Hepatocyte (in vitro differentiated cells): Measurements from ENCODE around the gene AANAT. TPM values are rescaled to one million over a fixed set of nuclear protein-coding genes. Genes with fewer than 3 reads are reported as not detected.
A peak's percentile ranks its signal among the peaks of the same experiment; 100 is the strongest.

Experiments used
- DNase-seq: peaks from one replicate; pipeline ENCODE4 v3.0.0-alpha.2; 2016; ENCODE audit warnings: low spot score
- H2AFZ ChIP-seq: fragments of 200-600 bp; sonication (generic); 2 replicates; pipeline ENCODE4 v1.6.0; 2016; ENCODE audit warnings: antibody characterized with exemption, mild to moderate bottlenecking
- H3K27ac ChIP-seq: fragments of 200-600 bp; sonication (generic); 2 replicates; pipeline ENCODE4 v1.5.1; 2016; ENCODE audit warnings: mild to moderate bottlenecking
- H3K27me3 ChIP-seq: fragments of 200-600 bp; sonication (generic); 2 replicates; pipeline ENCODE4 v1.6.1; 2016
- H3K36me3 ChIP-seq: fragments of 200-600 bp; sonication (generic); replicated peaks from 2 replicates; pipeline ENCODE4 v1.5.1; 2016; ENCODE audit warnings: low read depth; ENCODE audit not compliant: insufficient read depth
- H3K4me1 ChIP-seq: fragments of 200-600 bp; sonication (generic); 2 replicates; pipeline ENCODE4 v1.5.1; 2016; ENCODE audit warnings: mild to moderate bottlenecking, moderate library complexity; ENCODE audit not compliant: insufficient read depth
- H3K4me2 ChIP-seq: fragments of 200-600 bp; sonication (generic); 2 replicates; pipeline ENCODE4 v1.6.0; 2016
- H3K4me3 ChIP-seq: fragments of 200-600 bp; sonication (generic); 2 replicates; pipeline ENCODE4 v1.5.1; 2016; ENCODE audit warnings: mild to moderate bottlenecking
- H3K79me2 ChIP-seq: fragments of 200-600 bp; sonication (generic); 2 replicates; pipeline ENCODE4 v1.6.0; 2017; ENCODE audit warnings: mild to moderate bottlenecking
- H3K9me2 ChIP-seq: fragments of 200-600 bp; sonication (generic); replicated peaks from 2 replicates; pipeline ENCODE4 v1.6.0; 2017; ENCODE audit warnings: mild to moderate bottlenecking; ENCODE audit not compliant: insufficient read depth
- H3K9me3 ChIP-seq: fragments of 200-600 bp; sonication (generic); 2 replicates; pipeline ENCODE4 v1.5.1; 2016; ENCODE audit warnings: low read depth, mild to moderate bottlenecking
- H4K20me1 ChIP-seq: fragments of 200-600 bp; sonication (generic); 2 replicates; pipeline ENCODE4 v1.6.0; 2016; ENCODE audit warnings: mild to moderate bottlenecking; ENCODE audit not compliant: insufficient read depth, poor library complexity, severe bottlenecking
- EZH2 ChIP-seq: fragments of 200-600 bp; sonication (generic); IDR thresholded peaks from 2 replicates; pipeline ENCODE4 v1.6.1; 2016; ENCODE audit warnings: antibody characterized with exemption, mild to moderate bottlenecking, borderline replicate concordance
- EZH2phosphoT487 ChIP-seq: fragments of 200-600 bp; sonication (generic); IDR thresholded peaks from one replicate; pipeline ENCODE4 v1.6.1; 2018; ENCODE audit warnings: antibody characterized with exemption, mild to moderate bottlenecking, low read depth, moderate library complexity; ENCODE audit not compliant: unreplicated experiment, severe bottlenecking
- WGBS: methylation state at CpG from one replicate; pipeline ENCODE4 v1.1.6; 2016; ENCODE audit warnings: low lambda C conversion rate; ENCODE audit errors: missing lambda C conversion rate; 5-methylcytosine and 5-hydroxymethylcytosine counted together
- polyA plus RNA-seq: library from polyadenylated mRNA; unstranded; fragments of >200 nt; fragmentation: Nextera tagmentation; extraction: Ambion mirVana; gene quantifications from 2 replicates; pipeline ENCODE4 v1.2.1, GENCODE V29; 2016
- total RNA-seq: library from RNA; depleted of rRNA; stranded (reverse); fragments of >200 nt; gene quantifications from 2 replicates; pipeline ENCODE4 v1.2.3, GENCODE V29; 2014
- TF ChIP-seq, protein P1 (sequence below): fragments of 200-600 bp; sonication (generic); IDR thresholded peaks from 2 replicates; pipeline ENCODE4 v1.5.1; 2016; ENCODE audit warnings: antibody characterized with exemption, mild to moderate bottlenecking; ENCODE audit not compliant: poor library complexity

The AANAT gene
- total and polyA plus RNA-seq, 2 experiments from 2014 or later: not detected

DNA sequence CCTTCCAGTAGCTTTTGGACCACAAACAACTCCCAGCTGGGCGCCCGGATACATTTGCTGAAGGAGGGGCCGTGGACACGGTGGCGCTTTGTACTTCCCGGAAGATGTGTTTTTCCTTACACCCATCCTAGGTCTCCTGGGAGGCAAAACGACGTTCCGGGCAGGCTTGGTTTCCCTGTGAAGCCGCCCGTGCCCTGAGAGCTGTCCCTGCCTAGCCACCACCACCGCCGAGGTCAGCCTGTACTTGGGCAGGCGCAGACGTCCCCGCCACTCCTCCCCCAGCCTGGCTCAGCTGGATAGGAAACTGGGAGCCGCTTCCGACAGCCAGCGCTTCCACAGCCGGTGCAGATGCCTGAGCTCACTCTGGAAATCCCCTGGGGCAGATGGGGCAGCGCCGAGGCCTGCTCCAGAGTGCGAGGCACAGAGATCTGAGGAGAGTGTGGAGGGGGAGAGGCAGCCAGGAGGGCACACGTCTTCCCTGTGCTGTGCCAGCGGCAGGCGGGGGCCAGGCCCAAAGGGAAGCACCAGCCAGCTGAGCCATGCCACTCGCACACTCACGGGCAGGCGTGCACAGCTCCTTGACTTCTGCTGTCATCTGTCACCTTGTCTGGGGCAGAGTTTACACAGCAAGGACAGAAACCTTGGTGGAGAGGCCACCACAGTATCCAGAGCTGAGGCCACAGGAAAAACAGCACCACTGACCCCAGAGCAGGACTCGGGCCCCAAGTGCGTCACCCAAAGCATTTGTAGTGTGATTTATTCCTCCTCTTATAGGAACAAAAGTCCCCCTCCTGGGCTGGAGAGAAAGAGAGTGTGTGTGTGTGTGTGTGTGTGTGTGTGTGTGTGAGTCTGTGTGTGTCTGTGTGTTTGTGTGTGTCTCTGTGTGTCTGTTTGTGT lies 30.8 kb downstream of the AANAT start:
- H3K27me3 ChIP-seq: no peaks in the 10 kb centered on the region
- peak overlapping the region; percentile 56 for H3K27ac ChIP-seq
- WGBS: 46% methylated on average over 31 of the region's 31 CpGs
- TF ChIP-seq EZH2 (no peak), EZH2phosphoT487 (no peak)
- TF ChIP-seq, protein P1, sequence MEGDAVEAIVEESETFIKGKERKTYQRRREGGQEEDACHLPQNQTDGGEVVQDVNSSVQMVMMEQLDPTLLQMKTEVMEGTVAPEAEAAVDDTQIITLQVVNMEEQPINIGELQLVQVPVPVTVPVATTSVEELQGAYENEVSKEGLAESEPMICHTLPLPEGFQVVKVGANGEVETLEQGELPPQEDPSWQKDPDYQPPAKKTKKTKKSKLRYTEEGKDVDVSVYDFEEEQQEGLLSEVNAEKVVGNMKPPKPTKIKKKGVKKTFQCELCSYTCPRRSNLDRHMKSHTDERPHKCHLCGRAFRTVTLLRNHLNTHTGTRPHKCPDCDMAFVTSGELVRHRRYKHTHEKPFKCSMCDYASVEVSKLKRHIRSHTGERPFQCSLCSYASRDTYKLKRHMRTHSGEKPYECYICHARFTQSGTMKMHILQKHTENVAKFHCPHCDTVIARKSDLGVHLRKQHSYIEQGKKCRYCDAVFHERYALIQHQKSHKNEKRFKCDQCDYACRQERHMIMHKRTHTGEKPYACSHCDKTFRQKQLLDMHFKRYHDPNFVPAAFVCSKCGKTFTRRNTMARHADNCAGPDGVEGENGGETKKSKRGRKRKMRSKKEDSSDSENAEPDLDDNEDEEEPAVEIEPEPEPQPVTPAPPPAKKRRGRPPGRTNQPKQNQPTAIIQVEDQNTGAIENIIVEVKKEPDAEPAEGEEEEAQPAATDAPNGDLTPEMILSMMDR: no peak
- no peak overlapping the region for H2AFZ ChIP-seq
- H4K20me1 ChIP-seq: no peaks in the 10 kb centered on the region
- DNase-seq: peak; percentile 84
- H3K4me1 ChIP-seq: peaks cover 33% of the 10 kb centered on the region
- no peak overlapping the region for H3K4me3 ChIP-seq
- no peaks in the 10 kb centered on the region for H3K9me2 ChIP-seq
- H3K9me3 ChIP-seq: no peaks in the 10 kb centered on the region
- H3K36me3 ChIP-seq: no peaks in the 10 kb centered on the region
- peaks cover 11% of the 10 kb centered on the region for H3K79me2 ChIP-seq
- H3K4me2 ChIP-seq: peak overlapping the region; percentile 18

DNA sequence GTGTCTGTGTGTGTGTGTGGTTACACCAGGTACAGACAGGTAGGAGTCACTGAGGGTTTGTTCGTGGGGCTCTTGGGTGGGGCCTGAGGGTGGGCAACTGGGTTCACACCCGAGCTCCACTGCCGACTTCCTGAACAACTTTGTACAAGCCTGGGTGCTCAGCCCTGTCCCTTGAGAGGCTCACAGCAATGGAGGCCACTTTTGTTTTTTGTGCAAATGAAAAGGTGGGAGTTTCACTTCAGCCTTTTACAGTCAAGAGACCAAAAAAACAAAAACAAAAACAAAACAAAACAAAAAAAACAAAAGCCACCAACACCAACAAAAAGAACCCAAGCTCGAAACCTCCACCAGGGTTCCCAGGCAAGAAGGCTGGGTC lies 31.5 kb downstream of the AANAT start:
- no peak for TF ChIP-seq EZH2phosphoT487
- no peak for TF ChIP-seq EZH2
- TF ChIP-seq, protein P1: no peak
- no peaks in the 10 kb centered on the region for H3K9me3 ChIP-seq
- no peak overlapping the region for H2AFZ ChIP-seq
- WGBS: 77% methylated on average over 4 of the region's 4 CpGs
- H3K4me3 ChIP-seq: no peak overlapping the region
- H3K9me2 ChIP-seq: no peaks in the 10 kb centered on the region
- peaks cover 28% of the 10 kb centered on the region for H3K4me1 ChIP-seq
- no peak for DNase-seq
- H3K79me2 ChIP-seq: peaks cover 11% of the 10 kb centered on the region
- H3K27ac ChIP-seq: peak overlapping the region; percentile 56
- H3K36me3 ChIP-seq: no peaks in the 10 kb centered on the region
- no peaks in the 10 kb centered on the region for H3K27me3 ChIP-seq
- no peak overlapping the region for H3K4me2 ChIP-seq
- no peaks in the 10 kb centered on the region for H4K20me1 ChIP-seq

DNA sequence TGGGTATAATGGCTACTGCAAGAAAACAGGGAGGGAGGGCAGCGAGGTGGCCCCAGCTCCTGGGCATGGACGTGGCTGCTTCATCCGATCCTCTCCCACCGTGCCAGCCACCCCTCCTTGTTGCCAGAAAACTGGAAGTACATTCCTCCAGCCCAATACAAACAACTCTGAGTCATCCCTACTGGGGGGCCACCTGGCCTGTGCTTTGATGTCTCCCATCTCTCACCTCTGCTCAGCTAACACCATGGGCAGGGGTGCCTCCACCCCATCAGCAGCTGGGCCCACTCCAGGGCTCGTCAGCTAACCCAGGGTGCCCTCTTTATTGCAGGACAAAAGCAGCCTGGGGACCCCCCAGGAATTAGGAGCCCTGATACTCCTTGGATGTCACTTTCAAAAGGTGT lies 31.9 kb downstream of the AANAT start:
- no peak for TF ChIP-seq EZH2
- TF ChIP-seq, protein P1: no peak
- no peak for TF ChIP-seq EZH2phosphoT487
- Histone ChIP-seq H3K4me2 (peak overlapping the region; percentile 92), H3K36me3 (no peaks in the 10 kb centered on the region), H4K20me1 (no peaks in the 10 kb centered on the region), H3K27me3 (no peaks in the 10 kb centered on the region), H3K9me3 (no peaks in the 10 kb centered on the region), H3K79me2 (peaks cover 11% of the 10 kb centered on the region), H3K27ac (peak overlapping the region; percentile 56), H3K9me2 (no peaks in the 10 kb centered on the region), H3K4me3 (no peak overlapping the region), H2AFZ (no peak overlapping the region), H3K4me1 (peaks cover 28% of the 10 kb centered on the region)
- no peak for DNase-seq
- 77% methylated on average over 5 of the region's 5 CpGs for WGBS
